ENCODE measurements around the gene SSBP3. TPM values are rescaled to one million over a fixed set of nuclear protein-coding genes. Genes with fewer than 3 reads are reported as not detected.
"Not testable (repeated sequence)": the region's sequence is repeated elsewhere in the genome, so short reads cannot be mapped to it uniquely, and the experiment has no call there.

SSBP3 gene
- total RNA-seq, 1 donor from 2014 or later = 70.7 TPM

- no peaks in the 10 kb centered on the region for H3K9me3 ChIP-seq
- H3K4me3 ChIP-seq = no peak overlapping the region
- TF ChIP-seq POLR2AphosphoS5 (IDR thresholded peaks at IDR 0.05; ENCODE audit: insufficient read depth in 1 of 2, low read depth in 1 of 2) (no peak), POLR2A (IDR thresholded peaks at IDR 0.05) (no peak), CTCF (IDR thresholded peaks at IDR 0.05) (no peak)
- intact Hi-C loops (cut with DNase I) = no loop called here
- H3K36me3 ChIP-seq = peaks cover 0 to 75% of the 10 kb centered on the region in 2 donors
- H3K27ac ChIP-seq = no peak overlapping the region
- no peaks in the 10 kb centered on the region for H3K27me3 ChIP-seq
- DNase-seq (ENCODE audit: extremely low spot score in 2 of 2) = no peak
- H3K4me1 ChIP-seq = peaks cover 65% of the 10 kb centered on the region
Measured at GRCh38 chr1:54395281-54395934, 10.8 kb downstream of the SSBP3 start.

- H3K9me3 ChIP-seq = no peaks in the 10 kb centered on the region
- TF ChIP-seq POLR2AphosphoS5 (IDR thresholded peaks at IDR 0.05; ENCODE audit: insufficient read depth in 1 of 2, low read depth in 1 of 2) = no peak
- TF ChIP-seq POLR2A (IDR thresholded peaks at IDR 0.05) = no peak
- no peak for TF ChIP-seq CTCF (IDR thresholded peaks at IDR 0.05)
- peaks cover 0 to 62% of the 10 kb centered on the region in 2 donors for H3K36me3 ChIP-seq
- H3K4me1 ChIP-seq = peaks cover 68% of the 10 kb centered on the region
- DNase-seq (ENCODE audit: extremely low spot score in 2 of 2) = no peak
- no peaks in the 10 kb centered on the region for H3K27me3 ChIP-seq
- H3K4me3 ChIP-seq = no peak overlapping the region
- intact Hi-C loops (cut with DNase I) = no loop called here
- H3K27ac ChIP-seq = no peak overlapping the region
Measured at GRCh38 chr1:54394104-54394503, 12.1 kb downstream of the SSBP3 start.

GRCh38 chr1:54392401-54392800, 13.8 kb downstream of the SSBP3 start:
- Histone ChIP-seq H3K9me3 (no peaks in the 10 kb centered on the region), H3K4me1 (peaks cover 72% of the 10 kb centered on the region), H3K27me3 (no peaks in the 10 kb centered on the region), H3K36me3 (peaks cover 0 to 45% of the 10 kb centered on the region in 2 donors), H3K27ac (no peak overlapping the region), H3K4me3 (no peak overlapping the region)
- intact Hi-C loops (cut with DNase I) = no loop called here
- TF ChIP-seq POLR2AphosphoS5 (IDR thresholded peaks at IDR 0.05; ENCODE audit: insufficient read depth in 1 of 2, low read depth in 1 of 2) = no peak
- TF ChIP-seq CTCF (IDR thresholded peaks at IDR 0.05) = no peak
- no peak for TF ChIP-seq POLR2A (IDR thresholded peaks at IDR 0.05)
- no peak for DNase-seq (ENCODE audit: extremely low spot score in 2 of 2)

- TF ChIP-seq POLR2AphosphoS5 (IDR thresholded peaks at IDR 0.05; ENCODE audit: insufficient read depth in 1 of 2, low read depth in 1 of 2) = no peak
- TF ChIP-seq CTCF (IDR thresholded peaks at IDR 0.05) = no peak
- no peak overlapping the region for H3K4me3 ChIP-seq
- intact Hi-C loops (cut with DNase I) = no loop called here
- H3K4me1 ChIP-seq = peaks cover 72% of the 10 kb centered on the region
- peaks cover 0 to 37% of the 10 kb centered on the region in 2 donors for H3K36me3 ChIP-seq
- no peak for DNase-seq (ENCODE audit: extremely low spot score in 2 of 2)
- no peaks in the 10 kb centered on the region for H3K9me3 ChIP-seq
- no peak overlapping the region for H3K27ac ChIP-seq
- H3K27me3 ChIP-seq = no peaks in the 10 kb centered on the region
Measured at GRCh38 chr1:54391450-54392209, 14.6 kb downstream of the SSBP3 start.

GRCh38 chr1:54390655-54391054, 15.5 kb downstream of the SSBP3 start:
- H3K4me1 ChIP-seq = peaks cover 72% of the 10 kb centered on the region
- peaks cover 0 to 34% of the 10 kb centered on the region in 2 donors for H3K36me3 ChIP-seq
- intact Hi-C loops (cut with DNase I) = no loop called here

GRCh38 chr1:54389608-54390007, 16.6 kb downstream of the SSBP3 start:
- Histone ChIP-seq H3K36me3 (peaks cover 0 to 26% of the 10 kb centered on the region in 2 donors), H3K4me1 (peaks cover 83% of the 10 kb centered on the region)
- H3K27me3 ChIP-seq; intact Hi-C loops (cut with DNase I); DNase-seq (ENCODE audit: extremely low spot score in 2 of 2); H3K27ac ChIP-seq; H3K4me3 ChIP-seq; H3K9me3 ChIP-seq: not testable (repeated sequence)

More at GRCh38 chr1:54390655-54391054, 15.5 kb downstream of the SSBP3 start:
- no peak for DNase-seq (ENCODE audit: extremely low spot score in 2 of 2)
- Histone ChIP-seq H3K4me3 (no peak overlapping the region), H3K9me3 (no peaks in the 10 kb centered on the region), H3K27me3 (no peaks in the 10 kb centered on the region), H3K27ac (no peak overlapping the region)
- TF ChIP-seq POLR2AphosphoS5 (IDR thresholded peaks at IDR 0.05; ENCODE audit: insufficient read depth in 1 of 2, low read depth in 1 of 2) (no peak), POLR2A (IDR thresholded peaks at IDR 0.05) (no peak), CTCF (IDR thresholded peaks at IDR 0.05) (no peak)
